GM21576 (cell line): ENCODE measurements around the gene HS2ST1.
A peak's percentile ranks its signal among the peaks of the same experiment; 100 is the strongest.

Experiments
- ATAC-seq: cut with Tn5 transposase; IDR thresholded peaks from one replicate; pipeline ENCODE4 v1.9.1; 2021; ENCODE audit warnings: mild to moderate bottlenecking, moderate library complexity; ENCODE audit not compliant: unreplicated experiment

HS2ST1 gene

DNA sequence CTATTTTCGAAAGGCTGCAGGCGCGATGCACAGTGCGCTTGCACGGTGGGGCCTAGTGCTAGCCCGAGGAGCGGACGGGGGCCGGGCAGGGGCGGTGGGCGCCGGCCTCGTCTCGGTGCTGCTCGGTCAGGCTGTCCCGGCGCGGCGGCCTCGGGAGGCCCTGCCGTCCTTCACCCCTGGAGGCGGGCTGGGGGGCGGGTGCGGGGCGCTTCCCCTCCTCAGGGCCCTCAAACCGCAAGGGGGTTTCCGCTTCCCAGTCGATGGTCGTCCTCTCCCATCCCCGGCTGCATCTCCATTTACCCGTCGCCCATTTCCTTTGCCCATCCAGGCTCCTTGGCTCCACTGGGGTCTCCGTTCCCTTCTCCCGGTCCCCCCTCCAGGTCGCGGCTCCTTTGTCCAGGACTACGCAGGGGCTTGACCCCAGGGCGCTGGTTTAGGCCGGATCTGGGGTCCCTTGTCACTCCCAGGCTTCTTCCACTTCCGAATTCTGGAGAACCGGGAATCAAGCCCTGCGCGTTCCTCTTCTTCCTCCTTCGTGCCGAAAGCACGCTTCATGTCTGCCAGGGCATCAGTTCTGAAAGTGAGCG, 217.9 kb downstream of the HS2ST1 start:
- no peak for ATAC-seq

DNA sequence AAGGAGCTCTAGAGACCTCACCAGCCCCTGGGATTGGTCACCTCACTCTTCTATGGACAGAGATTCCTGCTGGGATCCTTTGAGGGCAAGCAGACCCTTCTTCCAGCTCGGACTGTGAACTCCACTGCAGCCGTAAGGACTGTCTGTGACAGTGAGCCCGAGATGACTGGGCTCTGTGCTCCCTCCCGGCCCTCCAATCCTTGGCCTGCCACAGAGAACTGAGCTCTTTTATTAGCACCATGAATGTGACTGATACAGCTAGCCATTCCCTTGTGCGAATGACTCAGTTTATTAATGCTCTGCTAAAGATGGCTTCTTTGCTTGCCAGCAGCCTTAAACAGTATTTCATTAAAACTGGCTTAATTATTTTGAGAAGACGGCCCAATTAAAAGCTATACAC, 219.6 kb downstream of the HS2ST1 start:
- no peak for ATAC-seq

DNA sequence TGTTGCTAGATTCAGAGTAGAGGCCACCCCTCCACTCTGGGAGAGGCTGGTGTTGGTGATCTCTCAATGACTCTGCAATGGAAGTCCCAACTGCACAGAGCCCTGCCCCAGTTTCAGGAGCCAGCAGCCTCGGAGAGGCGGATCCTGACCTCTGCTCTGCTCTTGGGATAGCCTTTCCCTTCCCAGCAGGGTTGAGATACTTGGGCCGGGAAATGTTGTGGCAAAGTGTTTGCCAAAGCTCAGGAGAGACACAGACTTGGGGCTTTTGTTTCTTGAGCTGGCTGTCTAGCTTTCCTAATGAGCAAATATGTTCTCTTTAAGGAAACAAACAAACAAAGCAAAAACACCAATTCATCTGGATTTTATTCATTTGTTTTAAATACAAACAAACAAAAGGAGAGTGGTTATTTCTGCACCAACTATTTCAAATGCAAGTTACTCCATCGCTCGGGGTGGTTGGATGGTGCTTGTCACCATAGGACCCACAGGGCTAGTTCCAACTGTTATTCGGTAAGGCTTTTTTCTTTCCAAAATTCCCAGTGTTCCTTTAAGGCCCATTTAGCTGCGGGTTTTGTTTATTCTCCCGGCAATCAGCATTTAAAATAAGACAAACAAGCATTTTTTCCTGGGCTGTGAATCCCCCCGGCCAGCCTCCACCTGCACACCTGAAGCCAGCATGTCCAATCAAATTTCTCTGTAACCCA, 220.3 kb downstream of the HS2ST1 start:
- no peak for ATAC-seq

DNA sequence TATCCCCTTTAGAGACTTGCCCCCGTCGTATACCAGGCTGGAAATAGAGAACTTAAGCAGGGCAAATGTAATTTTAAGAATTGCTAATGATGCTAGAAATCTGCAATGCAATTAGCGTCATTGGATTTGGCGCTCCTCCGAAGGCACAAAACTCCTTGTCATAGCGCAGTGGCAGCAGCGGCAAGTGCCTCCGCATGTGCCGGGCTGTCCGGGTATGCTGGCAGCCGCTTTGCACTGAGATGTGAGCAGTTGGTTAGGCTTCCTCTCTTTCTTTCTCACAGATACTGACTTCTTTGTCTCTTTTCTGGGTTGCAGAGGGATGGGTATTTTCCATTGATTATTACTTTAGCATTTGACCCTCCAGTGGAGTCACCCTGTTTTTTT, 220.9 kb downstream of the HS2ST1 start:
- no peak for ATAC-seq

DNA sequence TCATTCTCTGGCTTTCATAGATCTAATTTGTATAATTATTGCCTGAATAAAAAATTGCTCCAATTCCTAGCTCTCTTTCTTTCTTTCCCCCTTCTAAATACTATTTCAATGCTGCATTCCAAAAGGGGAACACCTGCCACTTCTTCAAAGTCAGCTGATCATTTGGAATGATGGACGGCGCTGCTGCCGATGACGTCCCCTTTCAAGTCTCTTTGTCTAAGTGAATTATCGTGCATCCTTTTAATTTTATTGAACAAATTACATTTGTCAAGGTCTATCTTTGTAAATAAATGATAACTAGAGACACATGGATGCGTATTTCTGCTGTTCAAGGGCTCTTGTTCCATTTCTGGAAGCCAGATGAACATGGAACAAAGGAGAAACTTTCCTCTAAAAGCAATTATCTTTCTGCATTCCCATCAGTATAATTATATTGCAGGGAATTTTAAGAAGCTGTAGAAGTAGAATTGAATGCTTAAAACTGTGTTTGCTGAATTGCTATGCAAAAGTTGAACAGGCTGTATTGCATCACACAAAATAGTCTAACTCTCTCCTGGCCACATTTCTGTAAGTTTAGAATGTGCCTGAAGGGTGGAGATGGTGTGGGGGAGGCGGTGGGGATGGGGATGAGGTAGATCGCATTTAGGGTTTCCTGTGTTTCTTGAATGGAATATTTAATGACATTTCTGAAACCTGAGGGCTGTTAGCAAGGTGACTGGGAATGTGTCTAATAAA, 222.3 kb downstream of the HS2ST1 start:
- no peak for ATAC-seq

DNA sequence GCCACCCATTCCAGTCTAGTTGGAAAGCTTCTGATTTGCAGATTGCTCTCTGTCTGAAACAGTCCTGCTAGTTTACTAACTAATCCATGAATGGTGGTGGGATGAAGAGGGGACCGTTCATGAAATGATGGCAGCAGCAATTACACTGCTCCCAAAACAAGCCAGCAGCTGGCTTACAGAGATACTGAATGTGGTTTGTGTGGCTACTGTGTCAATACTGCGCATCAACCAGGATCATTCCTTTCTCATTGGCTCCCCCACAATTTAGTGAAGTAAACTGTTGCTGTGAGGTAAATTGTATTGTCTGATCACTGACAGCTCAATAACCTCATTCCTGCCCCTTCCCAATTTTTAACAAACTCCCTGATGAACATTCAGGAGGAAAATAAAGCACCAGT, 222.9 kb downstream of the HS2ST1 start:
- no peak for ATAC-seq

DNA sequence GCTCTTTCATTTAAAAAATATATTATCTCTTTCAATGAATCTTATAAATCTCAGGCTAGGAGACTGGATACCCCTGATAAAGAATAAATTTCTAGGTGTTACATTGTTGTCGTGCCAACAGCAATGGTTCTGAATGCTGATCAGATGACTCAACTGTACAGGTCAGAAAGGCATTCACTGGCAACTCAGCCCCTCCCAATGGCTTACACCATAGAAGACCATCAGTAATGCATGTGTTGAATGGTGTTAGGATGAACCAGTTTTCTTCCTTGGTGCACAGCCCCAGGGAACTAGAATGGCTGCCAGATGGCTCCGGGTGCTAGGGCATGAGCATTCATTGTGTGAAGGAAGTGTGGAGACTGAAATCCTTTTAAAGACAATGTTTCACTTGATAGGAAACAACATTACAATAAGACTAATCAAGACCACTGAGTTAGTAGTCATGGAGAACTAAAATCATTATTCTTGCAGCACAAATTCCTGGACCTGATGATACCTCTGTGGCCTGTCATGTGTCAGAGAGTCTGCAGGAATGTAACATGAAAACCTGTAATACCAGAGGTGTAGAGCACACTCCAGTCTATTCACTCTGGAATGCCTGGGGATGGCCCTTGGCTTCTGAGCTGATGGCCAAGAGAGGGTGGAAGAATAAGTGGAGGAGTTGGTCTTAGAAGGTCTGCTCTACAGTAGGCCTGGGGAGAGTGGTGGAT, 226.6 kb downstream of the HS2ST1 start:
- no peak for ATAC-seq

DNA sequence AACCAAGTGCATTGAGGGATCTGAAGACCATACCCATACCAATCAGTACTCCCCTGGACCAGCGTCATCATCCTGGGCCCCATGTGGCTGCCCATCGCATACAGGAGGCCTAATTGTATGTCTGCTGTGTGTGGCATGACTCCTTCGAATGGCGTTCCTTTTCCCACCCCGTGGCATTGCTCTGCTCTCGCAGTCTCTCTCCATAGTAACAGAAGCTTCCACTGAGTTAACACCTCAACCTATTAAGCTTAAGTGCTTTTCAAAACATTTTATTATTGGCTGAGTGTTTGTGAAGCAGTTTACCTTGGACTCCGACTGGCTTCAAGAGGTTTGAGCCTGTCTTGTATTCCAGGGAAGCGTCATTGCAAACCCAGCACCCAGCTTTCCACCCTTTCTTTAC, 227.1 kb downstream of the HS2ST1 start:
- no peak for ATAC-seq

DNA sequence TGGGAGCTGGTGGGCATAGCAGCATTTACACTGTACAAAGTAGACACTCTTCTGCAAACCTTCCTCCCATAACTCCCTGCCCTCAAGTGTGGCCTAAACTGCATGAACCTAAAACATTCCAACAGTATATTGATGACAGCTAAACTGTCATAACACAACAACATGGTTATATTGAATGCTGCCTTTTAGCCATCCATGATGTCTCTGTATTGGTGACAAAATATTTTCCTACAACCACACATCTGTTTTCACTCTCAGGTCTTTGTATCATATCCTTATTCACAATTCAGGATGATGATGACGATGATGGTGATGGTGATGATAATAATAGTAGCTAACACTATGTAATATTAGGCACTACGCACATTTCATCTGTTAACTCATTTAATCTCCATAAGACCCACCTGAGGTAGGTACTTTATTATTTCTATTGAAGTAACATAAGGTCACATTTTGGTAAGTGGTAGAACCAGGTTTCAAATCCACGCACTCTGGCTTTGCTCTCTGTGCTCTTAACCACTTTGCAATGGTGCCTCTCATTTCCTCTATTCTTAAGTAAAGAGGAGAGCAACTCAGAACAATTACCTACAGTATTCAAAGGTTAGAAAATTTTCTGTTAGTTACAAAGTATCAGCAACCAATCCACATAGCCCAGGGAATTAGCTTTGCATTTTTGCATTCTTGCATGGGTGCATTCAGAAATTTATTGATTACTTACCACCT, 229.1 kb downstream of the HS2ST1 start:
- ATAC-seq: no peak

DNA sequence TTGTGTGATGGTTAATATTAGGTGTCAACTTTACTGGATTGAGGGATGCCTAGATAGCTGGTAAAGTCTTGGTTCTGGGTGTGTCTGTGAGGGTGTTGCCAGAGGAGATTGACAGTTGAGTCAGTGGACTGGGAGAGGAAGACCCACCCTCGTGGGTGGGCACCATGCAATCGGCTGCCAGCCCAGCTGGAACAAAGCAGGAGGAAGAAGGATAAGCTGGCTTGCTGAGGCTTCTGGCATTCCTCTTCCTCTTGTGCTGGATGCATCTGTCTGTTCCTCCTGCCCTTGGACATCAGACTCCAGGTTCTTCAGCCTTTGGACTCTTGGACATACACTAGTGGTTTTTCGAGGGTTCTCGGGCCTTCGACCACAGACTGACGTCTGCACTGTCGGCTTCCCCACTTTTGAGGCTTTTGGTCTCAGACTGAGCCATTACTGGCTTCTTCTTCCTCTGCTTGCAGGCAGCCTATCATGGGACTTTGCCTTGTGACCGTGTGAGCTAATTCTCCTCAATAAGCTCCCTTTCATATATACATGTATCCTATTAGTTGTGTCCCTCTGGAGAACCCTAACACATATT, 230.0 kb downstream of the HS2ST1 start:
- ATAC-seq: no peak

DNA sequence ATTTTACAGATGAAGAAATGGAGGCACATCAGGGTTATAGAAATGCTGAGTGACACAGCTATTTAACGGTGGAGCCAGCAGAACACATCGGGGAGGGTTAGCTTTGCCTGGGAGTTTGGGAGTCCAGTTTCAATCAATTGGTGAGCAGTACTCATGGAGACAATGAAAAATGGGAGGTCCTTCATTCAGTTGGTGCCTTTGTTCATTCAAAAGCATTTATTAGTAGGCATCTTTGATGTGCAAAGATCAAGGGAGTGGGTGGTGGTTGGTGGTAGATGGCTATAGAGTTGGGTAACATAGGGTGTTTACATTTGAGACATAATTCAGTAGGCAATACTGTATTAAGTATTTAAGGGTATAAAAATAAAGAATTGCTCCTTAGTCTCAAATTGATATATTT, 230.5 kb downstream of the HS2ST1 start:
- ATAC-seq: no peak

DNA sequence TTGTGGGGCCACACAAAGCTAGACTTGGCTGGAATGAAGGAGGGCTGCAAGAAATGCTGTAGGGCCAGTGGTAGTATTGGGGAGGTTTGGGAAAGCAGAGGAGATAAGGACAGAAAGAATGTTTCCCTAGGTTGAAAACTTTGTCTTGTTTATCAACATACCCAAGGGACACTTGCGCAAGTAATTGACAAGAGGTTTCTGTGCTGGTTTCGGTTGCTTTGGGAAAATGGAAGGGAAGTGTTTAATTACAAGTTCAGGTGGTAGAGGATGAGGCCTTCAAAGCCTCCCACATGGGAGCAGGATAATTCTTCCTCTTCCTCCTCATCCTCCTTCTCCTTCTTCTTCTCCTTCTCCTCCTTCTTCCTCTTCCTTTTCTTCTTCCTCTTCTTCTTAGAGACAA, 232.1 kb downstream of the HS2ST1 start:
- ATAC-seq: no peak

DNA sequence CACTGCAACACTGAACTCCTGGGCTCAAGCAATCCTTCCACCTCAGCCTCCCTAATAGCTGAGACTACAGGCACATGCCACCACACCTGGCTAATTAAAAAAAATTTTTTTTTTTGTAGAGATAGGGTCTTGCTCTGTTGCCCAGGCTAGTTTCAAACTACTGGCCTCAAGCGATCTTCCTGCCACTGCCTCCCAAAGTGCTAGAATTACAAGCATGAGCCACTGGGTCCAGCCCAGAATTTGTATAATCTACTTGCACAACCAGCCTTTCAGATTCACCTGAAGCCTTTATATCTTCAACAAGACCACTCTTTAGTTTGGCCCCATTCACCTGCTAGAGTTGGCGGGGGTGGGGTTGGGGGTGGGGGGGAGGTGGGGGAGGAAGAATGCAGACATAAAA, 232.6 kb downstream of the HS2ST1 start:
- no peak for ATAC-seq

DNA sequence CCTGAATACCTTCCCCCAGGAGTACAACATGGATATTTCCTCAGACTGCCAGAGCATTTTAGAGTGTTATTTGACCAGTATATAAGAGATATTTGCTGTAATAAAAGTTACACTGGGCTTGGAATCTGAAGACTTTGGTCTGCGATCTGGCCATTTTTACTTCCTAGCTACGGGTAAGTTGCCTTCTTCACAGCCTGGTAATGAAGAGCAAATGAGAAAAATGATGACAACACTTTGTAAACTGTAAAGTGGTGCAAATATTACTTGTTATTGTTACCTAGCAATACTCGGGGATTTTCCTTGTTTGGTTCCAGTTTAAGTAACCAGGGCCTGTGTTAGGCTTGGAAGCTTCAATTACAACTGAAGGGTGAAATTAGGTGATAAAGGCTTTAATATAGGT, 233.4 kb downstream of the HS2ST1 start:
- no peak for ATAC-seq

DNA sequence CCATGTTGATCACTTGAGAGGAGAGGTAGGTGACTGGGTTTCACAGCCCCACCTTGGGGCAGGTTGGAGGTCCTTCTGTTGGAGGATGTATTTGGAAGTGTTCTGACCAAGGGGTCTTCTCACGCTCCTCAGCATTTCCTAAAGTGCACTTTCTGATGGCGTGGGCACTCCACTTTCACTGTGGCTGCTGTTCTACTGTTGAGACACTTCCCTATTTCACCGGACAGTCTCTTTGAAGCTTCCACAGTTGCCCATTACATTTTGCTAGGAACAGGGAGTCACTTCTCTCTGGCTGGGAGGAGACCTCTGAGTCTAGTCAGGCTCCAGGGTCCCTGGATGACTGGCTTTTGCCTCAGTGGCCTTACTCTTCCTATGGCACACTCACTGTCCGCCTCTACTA, 234.2 kb downstream of the HS2ST1 start:
- ATAC-seq: no peak

DNA sequence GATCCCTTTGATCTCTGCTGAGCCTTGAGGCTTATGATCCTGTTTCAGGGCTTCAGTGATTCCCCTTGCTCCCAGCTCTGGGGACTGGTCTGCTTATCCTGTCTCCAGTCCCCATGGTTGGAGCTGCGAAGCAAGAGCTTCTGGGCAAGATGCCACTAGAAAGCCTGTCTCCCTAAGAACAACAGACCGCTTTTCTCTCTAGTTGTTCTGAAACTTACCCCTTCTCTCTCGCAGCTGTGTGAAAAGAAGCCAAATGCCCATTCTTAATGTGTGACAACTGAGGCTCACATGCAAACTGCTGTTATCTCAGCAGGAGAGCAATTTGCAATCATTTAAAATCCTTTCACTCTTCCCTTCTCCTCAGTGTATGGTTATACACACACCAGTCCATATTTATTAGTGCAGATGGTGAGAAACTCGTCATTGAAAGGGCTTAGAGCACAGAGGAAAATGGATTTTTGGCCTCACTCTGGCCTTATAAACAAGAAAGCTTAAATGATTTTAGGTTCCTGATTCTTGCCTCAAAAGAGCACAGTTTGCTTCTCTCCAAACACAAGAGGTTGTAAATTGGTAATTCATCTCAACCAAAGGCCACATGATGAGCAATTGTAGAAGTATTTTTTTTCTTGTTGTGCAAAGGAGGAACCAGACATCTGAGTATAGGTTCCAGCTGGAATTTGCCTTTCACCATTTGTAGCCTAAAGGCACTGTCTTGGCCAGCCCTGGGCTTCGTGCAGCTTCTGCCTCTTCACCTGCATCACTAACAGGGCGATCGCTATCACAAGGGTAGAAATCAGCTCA, 235.0 kb downstream of the HS2ST1 start:
- ATAC-seq: no peak

DNA sequence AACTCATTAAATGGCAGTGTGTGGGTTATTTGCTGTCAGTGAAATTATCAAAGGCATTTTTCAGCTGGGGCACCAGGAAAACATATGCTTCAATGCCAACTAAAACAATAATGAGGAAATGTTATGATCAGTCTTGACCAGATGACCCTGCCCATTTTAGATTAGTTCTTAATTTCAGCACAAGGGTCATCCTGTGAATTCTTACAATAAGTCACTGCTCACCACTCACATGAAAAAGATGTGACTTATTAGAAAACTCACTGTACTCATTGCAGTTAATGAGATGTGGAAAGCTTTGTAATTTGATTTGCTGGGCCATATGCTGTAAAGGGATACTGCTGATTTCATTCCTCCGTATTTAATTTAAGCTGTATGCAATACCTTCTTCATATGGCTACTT, 235.7 kb downstream of the HS2ST1 start:
- ATAC-seq: no peak

DNA sequence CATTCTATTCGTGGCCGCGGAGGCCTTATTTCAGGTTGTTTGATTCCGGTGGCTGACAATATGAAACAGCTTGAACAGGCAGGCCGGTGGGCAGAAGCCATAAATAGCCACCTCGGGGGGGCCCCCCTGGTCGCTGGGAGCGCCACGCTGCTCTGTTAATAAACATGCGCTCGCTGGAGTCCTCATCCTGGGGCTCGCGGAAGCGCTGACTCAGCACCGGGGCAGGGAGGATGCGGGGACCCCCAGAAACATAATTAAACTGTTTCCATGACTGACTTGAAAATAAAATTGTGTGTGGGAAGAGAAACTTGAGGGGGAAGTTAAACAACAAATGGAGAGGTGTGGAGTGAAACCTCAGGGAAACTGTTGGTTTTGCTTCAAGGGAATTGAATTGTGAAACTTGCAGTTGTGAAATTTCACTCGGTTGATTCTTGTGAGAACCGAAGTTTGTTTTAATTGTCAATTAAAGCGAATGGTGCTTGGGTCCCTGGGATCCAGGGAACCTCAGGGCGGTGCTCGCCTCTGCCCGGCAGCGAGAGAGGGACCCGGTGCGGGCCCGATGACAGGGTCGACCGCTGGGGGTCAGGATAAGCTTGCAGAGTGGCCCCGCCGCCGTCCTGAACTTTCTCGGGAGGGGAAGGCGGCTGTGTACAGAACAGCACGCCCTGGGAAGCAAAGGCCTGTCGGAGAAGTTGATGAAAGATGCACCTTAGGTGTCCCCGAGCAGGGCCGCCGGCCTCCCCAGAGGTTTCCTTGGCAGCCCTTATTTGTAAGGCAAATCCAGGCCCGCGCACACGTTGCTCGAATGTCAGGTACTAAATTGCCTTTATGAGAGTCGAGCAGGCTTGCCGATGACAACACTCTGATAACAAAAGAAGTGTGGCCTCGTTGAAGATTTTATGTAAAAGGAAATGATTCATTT, 237.3 kb downstream of the HS2ST1 start:
- ATAC-seq: peak; percentile 86

DNA sequence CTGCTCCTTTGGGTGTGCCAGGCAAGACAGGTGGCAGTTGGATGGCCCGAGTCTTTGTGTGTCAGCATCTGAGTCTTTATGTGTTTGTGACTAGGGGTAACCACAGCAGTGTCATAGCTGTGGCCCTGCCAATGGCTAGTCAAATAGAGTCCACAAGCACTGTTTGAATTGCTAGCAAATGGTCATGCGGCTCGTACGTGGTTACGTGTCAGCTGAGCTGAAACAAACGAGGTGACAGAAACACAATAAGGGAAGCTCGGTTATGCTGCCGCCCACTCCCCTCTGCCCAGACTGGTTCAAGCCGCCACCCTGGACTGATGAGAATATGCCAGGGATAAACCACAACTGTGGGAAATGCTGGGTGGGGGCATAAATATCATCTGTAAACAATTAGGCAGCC, 239.9 kb downstream of the HS2ST1 start:
- ATAC-seq: no peak
